H1 (cell line): ENCODE measurements around the gene LCLAT1.

ENCODE experiments used
- CBX8 ChIP-seq: fragments of 300-800, 300-1000 bp; sonication (generic); IDR thresholded peaks from 2 replicates; pipeline ENCODE4 v1.7.1; 2016; ENCODE audit warnings: low read depth, low read length, borderline replicate concordance
- CEBPB ChIP-seq: IDR thresholded peaks from 2 replicates; pipeline ENCODE4 v1.6.1; 2012; ENCODE audit warnings: low read depth, low read length
- GABPA ChIP-seq: IDR thresholded peaks from 2 replicates; pipeline ENCODE4 v1.6.1; 2011; ENCODE audit warnings: mild to moderate bottlenecking, low read length, moderate library complexity, borderline replicate concordance; ENCODE audit not compliant: insufficient read depth
- KDM4A ChIP-seq: IDR thresholded peaks from one replicate; pipeline ENCODE4 v1.7.1; 2012; ENCODE audit warnings: low read depth, mild to moderate bottlenecking, moderate library complexity, low read length, inconsistent platforms; ENCODE audit not compliant: severe bottlenecking
- KDM5A ChIP-seq: fragments of 200-600 bp; IDR thresholded peaks from 2 replicates; pipeline ENCODE4 v1.7.1; 2012; ENCODE audit warnings: mild to moderate bottlenecking, low read length, inconsistent platforms, mixed read lengths
- POLR2A ChIP-seq, 2 experiments: IDR thresholded peaks; 1 replicate in 1 of 2; 2 replicates in 1 of 2; pipeline ENCODE4 v1.6.1; 2011; ENCODE audit warnings: low read depth in 2 of 2, low read length in 2 of 2, mild to moderate bottlenecking in 2 of 2; ENCODE audit errors: control extremely low read depth in 1 of 2
- RXRA ChIP-seq: IDR thresholded peaks from 2 replicates; pipeline ENCODE4 v1.6.1; 2011; ENCODE audit warnings: low read depth, mild to moderate bottlenecking, low read length, moderate library complexity; ENCODE audit not compliant: insufficient read depth
- SP1 ChIP-seq: IDR thresholded peaks from 2 replicates; pipeline ENCODE4 v1.6.1; 2011; ENCODE audit warnings: low read depth, low read length
- SP2 ChIP-seq: IDR thresholded peaks from 2 replicates; pipeline ENCODE4 v1.6.1; 2012; ENCODE audit warnings: mild to moderate bottlenecking, low read length, inconsistent platforms
- ZNF274 ChIP-seq: IDR thresholded peaks from 2 replicates; pipeline ENCODE4 v1.7.0; 2012; ENCODE audit warnings: low read length, borderline replicate concordance; ENCODE audit errors: extremely low read depth
- TF ChIP-seq, protein P1 (sequence below), 3 experiments: IDR thresholded peaks; 1 replicate in 2 of 3; 2 replicates in 1 of 3; pipeline versions ENCODE4 v1.5.1 to v1.6.1; 2011; ENCODE audit warnings: low read length in 3 of 3, mild to moderate bottlenecking in 3 of 3, inconsistent platforms in 2 of 3, low read depth in 1 of 3, moderate library complexity in 1 of 3; ENCODE audit not compliant: insufficient read depth in 1 of 3; ENCODE audit errors: control extremely low read depth in 1 of 3

GRCh38 chr2:30621836-30622235, 174.8 kb downstream of the LCLAT1 start:
- TF ChIP-seq, protein P1, sequence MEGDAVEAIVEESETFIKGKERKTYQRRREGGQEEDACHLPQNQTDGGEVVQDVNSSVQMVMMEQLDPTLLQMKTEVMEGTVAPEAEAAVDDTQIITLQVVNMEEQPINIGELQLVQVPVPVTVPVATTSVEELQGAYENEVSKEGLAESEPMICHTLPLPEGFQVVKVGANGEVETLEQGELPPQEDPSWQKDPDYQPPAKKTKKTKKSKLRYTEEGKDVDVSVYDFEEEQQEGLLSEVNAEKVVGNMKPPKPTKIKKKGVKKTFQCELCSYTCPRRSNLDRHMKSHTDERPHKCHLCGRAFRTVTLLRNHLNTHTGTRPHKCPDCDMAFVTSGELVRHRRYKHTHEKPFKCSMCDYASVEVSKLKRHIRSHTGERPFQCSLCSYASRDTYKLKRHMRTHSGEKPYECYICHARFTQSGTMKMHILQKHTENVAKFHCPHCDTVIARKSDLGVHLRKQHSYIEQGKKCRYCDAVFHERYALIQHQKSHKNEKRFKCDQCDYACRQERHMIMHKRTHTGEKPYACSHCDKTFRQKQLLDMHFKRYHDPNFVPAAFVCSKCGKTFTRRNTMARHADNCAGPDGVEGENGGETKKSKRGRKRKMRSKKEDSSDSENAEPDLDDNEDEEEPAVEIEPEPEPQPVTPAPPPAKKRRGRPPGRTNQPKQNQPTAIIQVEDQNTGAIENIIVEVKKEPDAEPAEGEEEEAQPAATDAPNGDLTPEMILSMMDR (IDR thresholded peaks at IDR 0.05; ENCODE audit: control extremely low read depth in 1 of 3, insufficient read depth in 1 of 3, low read depth in 1 of 3, low read length in 3 of 3) = no peak
- TF ChIP-seq KDM5A (no peak), CEBPB (no peak), ZNF274 (no peak), POLR2A (IDR thresholded peaks at IDR 0.05; ENCODE audit: control extremely low read depth in 1 of 2, low read depth in 2 of 2, low read length in 2 of 2) (no peak), KDM4A (no peak), GABPA (no peak), SP2 (no peak), RXRA (no peak), SP1 (no peak), CBX8 (no peak)
